HG03575 (cell line): ENCODE results near the gene GART.

Experiments used
- ATAC-seq: cut with Tn5 transposase; IDR thresholded peaks from one replicate; pipeline ENCODE4 v1.9.1; 2021; ENCODE audit not compliant: unreplicated experiment, insufficient number of reproducible peaks, low FRiP score; ENCODE audit errors: extremely low read depth

The GART gene

DNA sequence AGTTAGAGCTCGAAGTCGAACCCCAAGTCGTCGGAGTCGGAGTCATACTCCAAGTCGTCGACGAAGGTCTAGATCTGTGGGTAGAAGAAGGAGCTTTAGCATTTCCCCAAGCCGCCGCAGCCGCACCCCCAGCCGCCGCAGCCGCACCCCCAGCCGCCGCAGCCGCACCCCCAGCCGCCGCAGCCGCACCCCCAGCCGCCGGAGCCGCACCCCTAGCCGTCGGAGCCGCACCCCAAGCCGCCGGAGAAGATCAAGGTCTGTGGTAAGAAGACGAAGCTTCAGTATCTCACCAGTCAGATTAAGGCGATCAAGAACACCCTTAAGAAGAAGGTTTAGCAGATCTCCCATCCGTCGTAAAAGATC, 13.0 kb upstream of the GART start:
- no peak for ATAC-seq

DNA sequence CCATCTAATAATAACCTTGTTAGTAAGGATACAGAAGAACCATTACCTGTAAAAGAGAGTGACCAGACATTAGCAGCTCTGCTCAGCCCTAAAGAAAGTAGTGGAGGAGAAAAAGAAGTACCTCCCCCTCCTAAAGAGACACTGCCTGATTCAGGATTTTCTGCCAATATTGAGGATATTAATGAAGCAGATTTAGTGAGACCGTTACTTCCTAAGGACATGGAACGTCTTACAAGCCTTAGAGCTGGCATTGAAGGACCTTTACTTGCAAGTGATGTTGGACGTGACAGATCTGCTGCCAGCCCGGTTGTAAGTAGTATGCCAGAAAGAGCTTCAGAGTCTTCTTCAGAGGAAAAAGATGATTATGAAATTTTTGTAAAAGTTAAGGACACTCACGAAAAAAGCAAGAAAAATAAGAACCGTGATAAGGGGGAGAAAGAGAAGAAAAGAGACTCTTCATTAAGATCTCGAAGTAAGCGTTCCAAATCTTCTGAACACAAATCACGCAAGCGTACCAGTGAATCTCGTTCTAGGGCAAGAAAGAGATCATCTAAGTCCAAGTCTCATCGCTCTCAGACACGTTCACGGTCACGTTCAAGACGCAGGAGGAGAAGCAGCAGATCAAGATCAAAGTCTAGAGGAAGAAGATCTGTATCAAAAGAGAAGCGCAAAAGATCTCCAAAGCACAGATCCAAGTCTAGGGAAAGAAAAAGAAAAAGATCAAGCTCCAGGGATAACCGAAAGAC, 12.5 kb upstream of the GART start:
- ATAC-seq: no peak

DNA sequence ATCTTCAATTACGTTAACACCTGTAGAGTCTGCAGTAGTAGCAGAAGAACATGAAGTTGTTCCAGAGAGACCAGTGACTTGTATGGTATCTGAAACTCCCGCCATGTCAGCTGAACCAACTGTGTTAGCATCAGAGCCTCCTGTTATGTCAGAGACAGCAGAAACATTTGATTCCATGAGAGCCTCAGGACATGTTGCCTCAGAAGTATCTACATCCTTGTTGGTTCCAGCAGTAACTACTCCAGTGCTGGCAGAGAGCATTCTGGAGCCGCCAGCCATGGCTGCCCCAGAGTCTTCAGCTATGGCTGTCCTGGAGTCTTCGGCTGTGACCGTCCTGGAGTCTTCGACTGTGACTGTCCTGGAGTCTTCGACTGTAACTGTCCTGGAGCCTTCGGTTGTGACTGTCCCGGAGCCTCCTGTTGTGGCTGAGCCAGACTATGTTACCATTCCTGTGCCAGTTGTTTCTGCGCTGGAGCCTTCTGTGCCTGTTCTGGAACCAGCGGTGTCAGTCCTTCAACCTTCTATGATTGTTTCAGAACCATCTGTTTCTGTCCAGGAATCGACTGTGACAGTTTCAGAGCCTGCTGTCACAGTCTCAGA, 11.2 kb upstream of the GART start:
- no peak for ATAC-seq

DNA sequence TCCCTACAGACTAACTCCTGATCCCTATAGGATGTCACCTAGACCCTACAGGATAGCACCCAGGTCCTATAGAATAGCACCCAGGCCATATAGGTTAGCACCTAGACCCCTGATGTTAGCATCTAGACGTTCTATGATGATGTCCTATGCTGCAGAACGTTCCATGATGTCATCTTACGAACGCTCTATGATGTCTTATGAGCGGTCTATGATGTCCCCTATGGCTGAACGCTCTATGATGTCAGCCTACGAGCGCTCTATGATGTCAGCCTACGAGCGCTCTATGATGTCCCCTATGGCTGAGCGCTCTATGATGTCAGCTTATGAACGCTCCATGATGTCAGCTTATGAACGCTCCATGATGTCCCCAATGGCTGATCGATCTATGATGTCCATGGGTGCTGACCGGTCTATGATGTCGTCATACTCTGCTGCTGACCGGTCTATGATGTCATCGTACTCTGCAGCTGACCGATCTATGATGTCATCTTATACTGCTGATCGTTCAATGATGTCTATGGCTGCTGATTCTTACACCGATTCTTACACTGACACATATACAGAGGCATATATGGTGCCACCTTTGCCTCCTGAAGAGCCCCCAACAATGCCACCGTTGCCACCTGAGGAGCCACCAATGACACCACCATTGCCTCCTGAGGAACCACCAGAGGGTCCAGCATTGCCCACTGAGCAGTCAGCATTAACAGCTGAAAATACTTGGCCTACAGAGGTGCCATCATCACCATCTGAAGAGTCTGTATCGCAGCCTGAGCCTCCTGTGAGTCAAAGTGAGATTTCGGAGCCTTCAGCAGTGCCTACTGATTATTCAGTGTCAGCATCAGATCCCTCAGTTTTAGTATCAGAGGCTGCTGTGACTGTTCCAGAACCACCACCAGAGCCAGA, 10.4 kb upstream of the GART start:
- no peak for ATAC-seq

DNA sequence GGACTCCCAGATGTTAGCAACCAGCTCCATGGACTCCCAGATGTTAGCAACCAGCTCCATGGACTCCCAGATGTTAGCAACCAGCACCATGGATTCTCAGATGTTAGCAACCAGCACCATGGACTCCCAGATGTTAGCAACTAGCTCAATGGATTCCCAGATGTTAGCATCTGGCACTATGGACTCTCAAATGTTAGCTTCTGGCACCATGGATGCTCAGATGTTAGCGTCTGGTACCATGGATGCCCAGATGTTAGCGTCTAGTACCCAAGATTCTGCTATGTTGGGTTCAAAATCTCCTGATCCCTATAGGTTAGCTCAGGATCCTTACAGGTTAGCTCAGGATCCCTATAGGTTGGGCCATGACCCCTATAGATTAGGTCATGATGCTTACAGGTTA, 9.7 kb upstream of the GART start:
- ATAC-seq: no peak

DNA sequence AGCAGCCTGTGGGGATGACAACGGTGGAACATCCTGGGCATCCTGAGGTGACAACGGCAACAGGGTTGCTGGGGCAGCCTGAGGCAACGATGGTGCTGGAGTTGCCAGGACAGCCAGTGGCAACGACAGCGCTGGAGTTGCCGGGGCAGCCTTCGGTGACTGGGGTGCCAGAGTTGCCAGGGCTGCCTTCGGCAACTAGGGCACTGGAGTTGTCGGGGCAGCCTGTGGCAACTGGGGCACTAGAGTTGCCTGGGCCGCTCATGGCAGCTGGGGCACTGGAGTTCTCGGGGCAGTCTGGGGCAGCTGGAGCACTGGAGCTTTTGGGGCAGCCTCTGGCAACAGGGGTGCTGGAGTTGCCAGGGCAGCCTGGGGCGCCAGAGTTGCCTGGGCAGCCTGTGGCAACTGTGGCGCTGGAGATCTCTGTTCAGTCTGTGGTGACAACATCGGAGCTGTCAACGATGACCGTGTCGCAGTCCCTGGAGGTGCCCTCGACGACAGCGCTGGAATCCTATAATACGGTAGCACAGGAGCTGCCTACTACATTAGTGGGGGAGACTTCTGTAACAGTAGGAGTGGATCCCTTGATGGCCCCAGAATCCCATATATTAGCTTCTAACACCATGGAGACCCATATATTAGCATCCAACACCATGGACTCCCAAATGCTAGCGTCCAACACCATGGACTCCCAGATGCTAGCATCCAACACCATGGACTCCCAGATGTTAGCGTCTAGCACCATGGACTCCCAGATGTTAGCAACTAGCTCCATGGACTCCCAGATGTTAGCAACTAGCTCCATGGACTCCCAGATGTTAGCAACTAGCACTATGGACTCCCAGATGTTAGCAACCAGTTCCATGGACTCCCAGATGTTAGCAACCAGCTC, 9.1 kb upstream of the GART start:
- ATAC-seq: no peak

DNA sequence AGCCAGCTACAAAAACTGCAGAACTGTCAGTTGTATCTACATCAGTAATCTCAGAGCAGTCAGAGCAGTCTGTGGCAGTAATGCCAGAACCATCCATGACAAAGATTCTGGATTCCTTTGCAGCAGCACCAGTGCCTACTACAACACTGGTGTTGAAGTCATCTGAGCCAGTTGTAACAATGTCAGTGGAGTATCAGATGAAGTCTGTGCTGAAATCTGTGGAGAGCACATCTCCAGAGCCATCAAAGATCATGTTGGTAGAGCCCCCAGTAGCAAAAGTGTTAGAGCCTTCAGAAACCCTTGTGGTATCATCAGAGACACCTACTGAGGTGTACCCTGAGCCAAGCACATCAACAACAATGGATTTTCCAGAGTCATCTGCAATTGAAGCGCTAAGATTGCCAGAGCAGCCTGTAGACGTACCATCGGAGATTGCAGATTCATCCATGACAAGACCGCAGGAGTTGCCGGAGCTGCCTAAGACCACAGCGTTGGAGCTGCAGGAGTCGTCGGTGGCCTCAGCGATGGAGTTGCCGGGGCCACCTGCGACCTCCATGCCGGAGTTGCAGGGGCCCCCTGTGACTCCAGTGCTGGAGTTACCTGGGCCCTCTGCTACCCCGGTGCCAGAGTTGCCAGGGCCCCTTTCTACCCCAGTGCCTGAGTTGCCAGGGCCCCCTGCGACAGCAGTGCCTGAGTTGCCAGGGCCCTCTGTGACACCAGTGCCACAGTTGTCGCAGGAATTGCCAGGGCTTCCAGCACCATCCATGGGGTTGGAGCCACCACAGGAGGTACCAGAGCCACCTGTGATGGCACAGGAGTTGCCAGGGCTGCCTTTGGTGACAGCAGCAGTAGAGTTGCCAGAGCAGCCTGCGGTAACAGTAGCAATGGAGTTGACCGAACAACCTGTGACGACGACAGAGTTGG, 8.2 kb upstream of the GART start:
- no peak for ATAC-seq

DNA sequence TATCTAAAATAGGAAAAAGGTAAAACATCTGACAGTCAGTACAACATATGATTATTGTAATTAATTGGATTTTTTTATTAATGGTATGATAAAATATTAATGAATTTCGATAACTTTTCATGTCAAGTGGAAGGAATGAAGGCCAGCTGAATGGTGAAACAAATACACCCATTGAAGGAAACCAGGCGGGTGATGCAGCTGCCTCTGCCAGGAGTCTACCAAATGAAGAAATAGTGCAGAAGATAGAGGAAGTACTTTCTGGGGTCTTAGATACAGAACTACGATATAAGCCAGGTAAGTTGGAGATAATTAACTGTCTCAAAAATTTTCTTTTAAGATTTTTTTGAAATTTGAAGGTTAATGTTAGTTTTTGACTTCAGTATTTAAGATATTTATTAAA, 4.2 kb upstream of the GART start:
- no peak for ATAC-seq

DNA sequence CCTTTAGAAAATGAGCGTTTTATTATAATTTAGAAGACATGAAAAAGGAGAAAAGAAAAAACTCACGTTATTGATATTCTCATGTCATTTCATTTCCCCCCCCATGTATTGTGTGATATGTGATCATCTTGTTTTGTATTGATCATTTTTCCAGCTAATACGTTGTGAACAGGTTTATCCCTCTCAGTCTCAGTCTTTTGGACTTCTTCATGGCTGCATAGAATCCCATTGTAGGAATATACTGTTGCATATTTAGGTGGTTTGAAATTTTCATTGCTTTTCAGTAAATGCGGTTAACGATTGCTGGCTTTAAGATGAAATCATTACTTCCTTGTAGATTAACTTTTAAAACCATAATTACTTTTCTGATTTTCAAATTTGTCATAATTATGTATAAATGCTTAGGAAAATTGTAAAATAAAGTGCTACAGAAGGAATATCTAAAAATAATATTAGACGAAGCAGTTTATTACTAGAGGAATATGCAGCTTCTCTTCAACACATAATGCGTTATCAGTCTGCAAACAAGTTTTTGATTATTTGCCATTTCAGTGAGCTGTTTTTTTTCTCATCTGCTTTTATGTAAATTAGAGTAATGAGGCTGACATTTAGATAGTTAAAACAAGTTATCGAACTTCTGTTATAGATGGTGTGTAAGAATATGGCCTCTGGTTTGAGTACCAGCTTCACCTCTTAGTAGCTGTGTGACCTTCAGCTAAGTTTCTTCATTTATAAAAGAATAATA, 2.7 kb upstream of the GART start:
- no peak for ATAC-seq

DNA sequence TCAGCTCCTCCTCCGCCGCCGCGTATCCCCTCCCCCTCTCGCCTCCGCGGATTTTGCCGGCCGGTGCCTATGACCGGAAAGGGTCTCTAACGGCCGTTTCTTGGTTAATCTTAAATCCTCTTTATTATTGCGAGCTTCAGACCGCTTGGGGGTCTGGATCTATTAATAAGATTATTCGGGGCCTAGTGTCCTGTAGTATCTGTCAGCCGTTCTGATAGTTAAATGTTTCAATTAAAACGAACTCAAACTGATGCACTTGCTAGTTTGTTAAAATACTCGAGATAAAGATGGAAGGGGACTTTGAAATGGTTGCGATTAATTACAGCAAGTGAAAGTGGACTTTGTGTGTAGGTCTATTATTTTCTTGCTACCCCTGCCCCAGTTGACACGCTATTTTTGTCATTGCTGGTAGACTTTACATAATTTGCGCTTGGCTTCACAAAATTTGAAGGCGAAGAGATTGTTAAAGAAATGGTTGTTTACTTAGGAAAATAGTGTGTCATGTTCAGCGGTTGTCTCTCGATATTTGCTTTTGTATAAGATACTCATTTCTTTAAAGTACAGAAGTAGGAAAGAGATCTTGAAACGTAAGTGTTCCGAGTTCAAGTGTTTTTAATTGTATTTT, 1.7 kb upstream of the GART start:
- no peak for ATAC-seq

DNA sequence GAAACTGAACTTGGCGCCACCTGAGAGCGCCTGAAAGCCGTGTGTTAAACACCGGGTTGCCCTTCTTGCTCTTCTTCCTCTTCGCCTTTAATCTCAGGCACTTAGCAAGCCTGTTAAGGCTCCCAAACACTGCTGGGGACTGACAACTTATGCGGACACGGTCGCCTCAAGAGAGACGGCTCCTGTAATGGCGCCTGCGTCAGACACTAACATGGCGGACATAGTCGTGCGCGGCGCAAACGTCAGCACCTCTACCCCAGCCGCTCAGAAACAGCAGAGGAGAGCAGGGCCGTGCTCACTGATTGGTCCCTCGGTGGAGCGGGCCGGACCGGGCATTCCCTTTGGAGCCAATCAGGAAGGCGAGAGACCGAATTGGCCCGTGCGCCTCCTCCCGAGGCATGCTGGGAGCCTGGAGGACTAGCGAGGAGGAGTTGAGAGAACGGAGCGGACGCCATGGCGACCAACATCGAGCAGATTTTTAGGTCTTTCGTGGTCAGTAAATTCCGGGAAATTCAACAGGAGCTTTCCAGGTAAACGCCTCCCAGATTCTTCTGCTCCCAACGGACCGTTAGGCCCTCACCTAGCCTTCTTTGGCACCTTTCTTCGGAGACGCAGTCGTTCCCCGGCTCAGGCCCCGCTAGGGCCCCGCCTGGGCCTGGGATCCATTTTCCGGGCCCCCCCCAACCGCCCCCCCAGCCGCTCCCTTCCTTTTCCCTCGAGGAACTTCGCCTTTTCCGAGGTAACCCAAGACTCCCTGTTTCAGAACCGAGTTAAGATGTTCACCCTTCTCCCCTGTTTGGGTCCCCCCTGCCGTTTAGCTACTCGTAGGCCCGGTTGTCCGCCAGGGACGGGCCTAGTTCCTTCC, 955 bp upstream of the GART start, which contains the start of gene SON:
SON (plus strand) TSS at position 399 of the 865 bp plus-strand sequence; CDS start at position 454, 55 bp downstream.
- ATAC-seq: peak; percentile 51

DNA sequence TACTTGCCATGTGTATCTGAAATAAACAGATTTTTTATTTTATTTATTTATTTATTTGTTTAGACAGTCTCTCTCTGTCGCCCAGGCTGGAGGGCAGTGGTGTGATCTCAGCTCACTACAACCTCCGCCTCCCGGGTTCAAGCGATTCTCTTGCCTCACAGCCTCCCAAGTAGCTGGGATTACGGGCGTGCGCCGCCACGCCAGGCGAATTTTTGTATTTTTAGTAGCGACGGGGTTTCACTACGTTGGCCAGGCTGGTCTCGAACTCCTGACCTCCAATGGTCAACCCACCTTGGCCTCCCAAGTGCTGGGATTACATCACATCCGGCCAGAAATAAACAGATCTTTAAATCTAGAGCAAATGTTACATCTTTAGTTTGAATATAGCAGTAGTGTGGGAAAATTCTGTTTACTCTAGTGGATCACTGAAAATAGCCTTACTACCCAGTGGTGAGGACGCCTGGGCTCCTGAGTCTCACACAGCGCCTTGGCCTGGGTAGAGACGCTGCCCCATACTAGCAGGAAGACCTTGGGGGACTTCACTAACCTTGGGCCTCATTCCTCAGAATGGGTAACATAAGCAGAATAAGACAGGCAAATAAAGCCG, 709 bp downstream of the GART start:
- no peak for ATAC-seq

DNA sequence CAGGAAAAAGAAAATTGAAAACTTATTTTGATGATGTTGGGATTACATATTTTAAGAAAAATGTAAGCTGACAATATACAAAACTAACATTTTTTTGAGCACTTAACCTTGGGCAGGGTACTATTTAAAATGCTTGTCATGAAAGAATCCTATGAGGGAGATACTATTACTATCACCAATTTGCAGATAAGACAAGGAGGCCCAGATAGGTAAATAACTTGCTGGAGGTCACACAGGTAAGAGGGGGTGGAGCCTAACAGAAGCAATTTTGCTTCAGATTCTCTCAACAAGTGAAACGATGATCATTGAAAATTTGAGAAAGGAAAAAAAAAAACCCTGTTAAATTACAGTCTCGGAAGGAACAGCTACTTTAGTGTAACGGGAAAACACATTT, 1.2 kb downstream of the GART start:
- ATAC-seq: no peak

DNA sequence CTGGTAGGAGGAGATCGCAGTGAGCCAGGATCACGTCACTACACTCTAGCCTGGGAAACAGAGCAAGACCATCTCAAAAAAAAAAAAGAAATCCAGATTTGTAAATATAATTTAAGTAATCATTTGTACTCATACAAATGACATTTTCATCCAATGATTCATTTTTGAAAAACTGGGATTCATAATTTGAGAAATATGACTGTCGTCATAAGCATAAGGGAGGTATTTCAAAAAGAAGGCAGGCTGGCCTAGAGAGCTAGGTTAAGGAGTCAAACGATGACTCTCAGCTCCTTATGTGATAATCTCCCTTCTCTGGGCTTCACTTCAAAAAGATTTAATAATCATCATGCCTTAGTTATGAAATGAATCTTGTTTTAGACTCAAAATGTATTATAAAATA, 2.3 kb downstream of the GART start:
- no peak for ATAC-seq

DNA sequence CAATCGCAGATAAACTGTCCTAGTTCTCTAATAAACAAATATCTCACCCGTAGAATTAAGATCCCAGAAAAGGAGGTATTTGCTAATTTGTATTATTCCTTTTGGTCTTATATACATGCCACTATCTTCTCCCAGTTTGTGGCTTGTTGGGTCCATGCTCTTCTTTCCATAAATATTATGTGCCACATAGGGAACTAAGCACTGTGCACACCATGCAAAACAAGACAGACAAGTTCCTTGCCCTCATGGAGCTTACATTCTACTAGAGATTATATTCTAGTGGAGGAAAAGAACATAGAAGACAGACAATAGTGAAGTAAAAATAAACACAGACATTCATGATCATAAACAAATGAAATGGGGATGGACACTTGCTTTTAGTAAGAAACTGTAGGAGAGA, 4.7 kb downstream of the GART start:
- no peak for ATAC-seq

DNA sequence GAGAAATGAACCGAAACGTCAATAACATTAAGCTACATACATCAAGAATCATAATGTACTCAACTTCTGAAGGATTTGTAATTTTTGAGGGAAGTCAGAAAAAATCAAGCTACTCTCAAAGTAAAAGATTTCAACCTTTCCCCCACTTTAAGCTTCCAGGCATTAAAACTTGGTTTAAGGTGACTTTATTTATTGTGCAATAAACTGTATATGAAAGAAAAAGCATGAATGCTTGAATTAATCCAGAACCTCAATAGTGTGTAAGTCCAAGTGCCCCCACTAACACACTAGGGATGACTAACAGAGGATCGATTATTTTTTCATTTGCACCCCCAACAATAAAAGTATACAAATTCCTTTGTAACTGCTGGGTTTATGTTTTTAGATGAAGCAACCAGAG, 10.9 kb downstream of the GART start:
- ATAC-seq: no peak
